Subcutaneous adipose tissue (tissue), 4 donors: Measurements from ENCODE around the gene MYT1. TPM values are rescaled to one million over a fixed set of nuclear protein-coding genes. Genes with fewer than 3 reads are reported as not detected.

Experiments used
- total RNA-seq, 4 donors: library from RNA; depleted of rRNA; stranded (reverse); fragments of >200 nt; gene quantifications; one replicate each; pipeline ENCODE4 v1.1.0, GENCODE V29; 2016
- TF ChIP-seq, protein P1 (sequence below): fragments of 450-650 bp; IDR thresholded peaks from one replicate; pipeline ENCODE4 v1.5.1; 2016; ENCODE audit warnings: low read depth, mild to moderate bottlenecking, control low read depth, antibody characterized with exemption, moderate library complexity

MYT1 gene
- total RNA-seq, 4 donors from 2014 or later: not detected

DNA sequence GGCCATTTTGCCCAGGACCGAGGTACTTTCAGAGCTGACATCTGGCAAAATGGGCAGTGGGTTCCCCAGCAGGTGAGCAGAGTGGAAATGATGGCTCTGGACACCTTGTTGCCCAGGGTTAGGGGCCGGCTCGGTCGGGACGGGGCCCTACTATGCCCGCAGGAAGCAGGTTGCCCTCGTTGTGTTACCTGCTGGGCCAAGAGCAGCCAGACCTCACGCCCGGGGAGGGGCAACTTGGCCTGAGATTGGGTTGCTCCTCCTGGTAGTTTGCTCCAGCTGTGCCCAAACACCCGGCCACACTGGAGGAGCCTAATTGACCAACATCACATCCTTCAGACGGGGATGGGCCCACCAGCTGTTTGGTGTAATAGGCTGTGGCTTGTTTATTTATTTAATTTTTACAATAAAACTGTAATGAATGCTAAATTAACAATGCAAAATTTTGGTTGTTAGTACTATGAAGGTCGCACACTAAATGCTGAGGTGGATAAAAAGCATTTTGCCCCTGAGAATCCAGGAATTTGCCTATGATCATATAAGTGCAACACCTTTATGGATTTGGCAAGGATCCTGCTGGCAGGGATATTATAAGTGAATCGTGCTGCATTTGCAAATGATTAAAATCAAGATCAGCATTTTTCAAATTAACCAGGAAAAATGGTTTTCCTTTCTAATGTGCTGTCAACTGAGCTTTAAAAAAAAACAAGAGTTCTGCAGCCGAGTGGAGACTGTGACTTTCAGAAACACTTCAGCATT is 64.7 kb downstream of the MYT1 start:
- TF ChIP-seq, protein P1, sequence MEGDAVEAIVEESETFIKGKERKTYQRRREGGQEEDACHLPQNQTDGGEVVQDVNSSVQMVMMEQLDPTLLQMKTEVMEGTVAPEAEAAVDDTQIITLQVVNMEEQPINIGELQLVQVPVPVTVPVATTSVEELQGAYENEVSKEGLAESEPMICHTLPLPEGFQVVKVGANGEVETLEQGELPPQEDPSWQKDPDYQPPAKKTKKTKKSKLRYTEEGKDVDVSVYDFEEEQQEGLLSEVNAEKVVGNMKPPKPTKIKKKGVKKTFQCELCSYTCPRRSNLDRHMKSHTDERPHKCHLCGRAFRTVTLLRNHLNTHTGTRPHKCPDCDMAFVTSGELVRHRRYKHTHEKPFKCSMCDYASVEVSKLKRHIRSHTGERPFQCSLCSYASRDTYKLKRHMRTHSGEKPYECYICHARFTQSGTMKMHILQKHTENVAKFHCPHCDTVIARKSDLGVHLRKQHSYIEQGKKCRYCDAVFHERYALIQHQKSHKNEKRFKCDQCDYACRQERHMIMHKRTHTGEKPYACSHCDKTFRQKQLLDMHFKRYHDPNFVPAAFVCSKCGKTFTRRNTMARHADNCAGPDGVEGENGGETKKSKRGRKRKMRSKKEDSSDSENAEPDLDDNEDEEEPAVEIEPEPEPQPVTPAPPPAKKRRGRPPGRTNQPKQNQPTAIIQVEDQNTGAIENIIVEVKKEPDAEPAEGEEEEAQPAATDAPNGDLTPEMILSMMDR: no peak

DNA sequence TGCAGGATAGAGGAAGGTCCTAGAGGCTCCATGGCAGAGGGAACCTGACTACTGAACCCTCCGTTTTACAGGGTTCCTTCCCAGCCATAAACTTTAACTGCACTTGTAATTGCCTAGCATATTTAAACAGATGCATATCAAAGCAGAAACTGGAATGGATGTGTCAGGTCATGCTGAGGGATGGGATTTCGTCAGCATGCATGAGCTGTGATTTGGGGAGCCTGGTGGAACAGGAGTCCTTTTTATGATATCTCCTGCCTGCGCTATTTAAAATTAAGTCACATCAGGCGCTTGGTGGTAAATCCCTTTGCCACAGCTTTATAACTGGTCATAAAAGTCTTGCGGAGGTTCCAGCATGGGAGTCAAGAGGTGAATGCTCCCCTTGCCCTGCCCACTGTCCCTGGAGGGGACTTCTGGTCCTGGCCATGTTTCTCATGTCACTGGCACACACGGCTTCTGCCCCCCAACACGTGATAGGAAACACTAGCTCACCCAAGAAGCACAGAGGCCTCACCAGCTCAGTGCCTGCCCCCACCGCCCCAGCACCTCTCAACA is 65.3 kb downstream of the MYT1 start:
- TF ChIP-seq, protein P1: no peak

DNA sequence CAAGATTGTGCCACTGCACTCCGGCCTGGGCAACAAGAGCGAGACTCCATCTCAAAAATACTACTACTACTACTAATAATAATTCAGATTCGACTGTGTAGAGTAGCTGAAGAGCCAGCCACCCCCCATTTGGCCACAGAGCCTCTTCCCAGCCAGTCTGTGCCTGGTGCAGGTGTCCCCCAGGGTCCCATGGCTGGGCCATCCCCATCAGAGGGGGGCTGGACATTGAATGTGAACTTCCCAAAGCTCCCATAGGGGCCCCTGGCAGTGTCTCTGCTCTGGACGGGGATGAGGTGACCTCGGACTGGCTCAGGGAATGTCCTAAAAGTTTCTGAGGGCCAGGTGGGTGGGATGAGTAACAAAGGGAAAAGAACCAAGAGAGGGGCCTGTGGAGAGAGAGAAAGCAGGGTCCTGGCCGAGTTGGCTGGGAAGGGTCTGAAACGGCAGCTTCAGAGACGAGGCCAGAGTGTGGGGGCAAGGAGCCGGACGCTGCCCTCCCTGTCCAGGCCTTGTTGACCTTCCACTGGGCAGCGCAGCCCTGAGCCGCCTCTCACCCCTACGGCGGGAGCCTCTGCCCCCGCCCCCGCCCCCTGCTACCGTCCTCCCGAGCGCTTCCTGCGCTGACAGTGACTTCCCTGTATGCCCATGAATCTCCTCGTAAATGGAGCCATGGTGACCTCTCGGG is 66.4 kb downstream of the MYT1 start:
- TF ChIP-seq, protein P1: no peak

DNA sequence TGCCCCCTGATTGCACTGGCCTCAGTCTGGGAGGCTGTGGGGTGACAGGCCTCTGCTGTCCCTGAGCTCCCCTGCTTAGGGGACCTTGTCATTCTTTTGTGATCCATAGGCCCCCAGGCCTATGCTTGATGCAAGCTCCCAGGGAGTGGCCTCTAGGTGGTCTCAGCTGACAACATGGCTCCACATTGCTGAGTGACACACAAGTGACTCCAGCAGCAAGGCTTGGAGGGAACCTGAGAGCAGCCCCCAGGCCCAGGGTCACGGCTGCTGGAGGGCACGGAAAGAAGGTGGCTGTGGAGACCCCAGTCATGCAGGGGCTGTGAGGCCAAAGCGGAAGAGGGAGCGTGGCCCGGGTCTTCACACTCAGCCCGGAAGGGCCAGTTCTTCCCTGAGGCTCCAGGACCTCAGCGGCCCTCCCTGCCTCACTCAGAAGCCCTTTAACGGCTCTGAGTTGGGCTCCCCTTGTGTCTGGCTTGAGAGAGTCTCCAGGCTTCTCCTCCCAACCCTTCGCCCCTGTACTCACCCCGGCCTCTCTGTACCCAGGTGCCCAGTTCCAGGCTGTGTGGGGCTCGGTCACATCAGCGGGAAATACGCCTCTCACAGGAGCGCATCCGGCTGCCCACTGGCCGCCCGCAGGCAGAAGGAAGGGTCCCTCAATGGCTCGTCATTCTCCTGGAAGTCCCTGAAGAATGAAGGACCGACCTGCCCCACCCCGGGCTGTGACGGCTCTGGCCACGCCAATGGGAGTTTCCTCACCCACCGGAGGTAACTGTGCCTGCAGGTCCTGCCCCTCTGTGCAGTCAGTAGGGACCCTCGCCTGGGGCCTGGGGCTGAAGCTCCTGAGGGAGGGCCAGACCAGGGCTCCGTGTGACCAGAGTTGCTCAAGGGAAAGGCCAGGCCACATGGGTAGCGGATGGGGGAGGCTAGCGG is 67.6 kb downstream of the MYT1 start:
- TF ChIP-seq, protein P1: no peak

DNA sequence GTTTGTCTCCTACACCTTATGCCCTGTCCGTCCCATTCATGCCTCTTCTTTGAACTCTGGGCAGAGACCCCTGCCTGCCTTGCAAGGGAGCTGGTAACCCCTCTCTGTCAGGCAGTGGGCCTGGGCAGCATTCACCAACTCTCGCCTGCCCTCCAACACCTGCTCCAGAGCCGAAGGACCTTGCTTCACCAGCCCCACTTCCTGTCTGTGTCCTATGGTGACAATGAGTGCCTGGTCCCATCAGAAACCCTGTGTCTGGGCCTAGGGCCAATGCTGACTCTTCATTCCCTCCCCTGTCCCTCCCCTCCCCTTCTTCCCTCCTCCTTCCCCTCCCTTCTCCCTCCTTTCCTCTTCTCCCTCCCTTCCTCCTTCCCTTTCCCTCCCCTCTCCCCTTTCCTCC is 68.5 kb downstream of the MYT1 start:
- TF ChIP-seq, protein P1: no peak

DNA sequence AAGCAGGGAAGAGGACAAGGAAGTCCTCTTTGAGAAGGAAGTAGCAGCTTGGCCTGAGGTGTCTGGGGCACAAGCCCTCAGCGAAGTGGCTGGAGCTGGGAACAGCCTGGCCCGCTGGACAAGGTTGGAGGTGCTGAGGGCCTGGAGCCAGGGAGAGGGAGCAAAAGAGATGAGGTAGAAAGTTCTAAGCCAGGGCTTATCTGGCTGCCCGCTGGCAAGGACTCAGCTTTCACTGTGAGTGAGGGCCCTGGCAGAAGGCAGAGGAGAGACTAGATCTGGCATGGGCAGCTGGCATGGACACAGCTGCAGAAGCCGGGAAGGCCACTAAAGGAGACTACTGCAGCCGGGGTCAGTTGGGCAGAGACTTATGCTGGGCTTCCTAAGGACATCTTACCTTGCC is 69.5 kb downstream of the MYT1 start:
- TF ChIP-seq, protein P1: no peak
